ENCODE data around the gene LAMTOR5.
"Not testable (repeated sequence)": the region's sequence is repeated elsewhere in the genome, so short reads cannot be mapped to it uniquely, and the experiment has no call there.

LAMTOR5 gene

GRCh38 chr1:110426854-110427253 is 19.4 kb upstream of the LAMTOR5 start:
- no peak for DNase-seq (ENCODE audit: low read depth)

- no peak for DNase-seq (ENCODE audit: low read depth)
Measured at GRCh38 chr1:110425612-110426152, 18.2 kb upstream of the LAMTOR5 start.

- DNase-seq (ENCODE audit: low read depth): no peak
Measured at GRCh38 chr1:110424699-110425611, 17.5 kb upstream of the LAMTOR5 start.

- DNase-seq (ENCODE audit: low read depth): peak; percentile 16
Measured at GRCh38 chr1:110420874-110421793, 13.6 kb upstream of the LAMTOR5 start.

GRCh38 chr1:110420023-110420662 is 12.6 kb upstream of the LAMTOR5 start:
- DNase-seq (ENCODE audit: low read depth): no peak

GRCh38 chr1:110418729-110419128 is 11.2 kb upstream of the LAMTOR5 start:
- no peak for DNase-seq (ENCODE audit: low read depth)

- DNase-seq (ENCODE audit: low read depth): not testable (repeated sequence)
Measured at GRCh38 chr1:110413045-110413444, 5.6 kb upstream of the LAMTOR5 start.

- no peak for DNase-seq (ENCODE audit: low read depth)
Measured at GRCh38 chr1:110412576-110412975, 5.1 kb upstream of the LAMTOR5 start.

- no peak for DNase-seq (ENCODE audit: low read depth)
Measured at GRCh38 chr1:110411173-110411735, 3.8 kb upstream of the LAMTOR5 start.

- DNase-seq (ENCODE audit: low read depth): no peak
Measured at GRCh38 chr1:110409316-110409715, 1.8 kb upstream of the LAMTOR5 start.

- no peak for DNase-seq (ENCODE audit: low read depth)
Measured at GRCh38 chr1:110408488-110408887, 994 bp upstream of the LAMTOR5 start.

GRCh38 chr1:110406407-110406806 is 1.1 kb downstream of the LAMTOR5 start:
- DNase-seq (ENCODE audit: low read depth): not testable (repeated sequence)

GRCh38 chr1:110404401-110404800 is 3.1 kb downstream of the LAMTOR5 start:
- DNase-seq (ENCODE audit: low read depth): no peak

GRCh38 chr1:110403805-110404204 is 3.7 kb downstream of the LAMTOR5 start:
- no peak for DNase-seq (ENCODE audit: low read depth)

GRCh38 chr1:110396259-110396958 is 11.1 kb downstream of the LAMTOR5 start:
- not testable (repeated sequence) for DNase-seq (ENCODE audit: low read depth)

GRCh38 chr1:110394493-110394820 is 13.0 kb downstream of the LAMTOR5 start:
- DNase-seq (ENCODE audit: low read depth): no peak

GRCh38 chr1:110393691-110394492 is 13.6 kb downstream of the LAMTOR5 start:
- peak; percentile 80 for DNase-seq (ENCODE audit: low read depth)

- DNase-seq (ENCODE audit: low read depth): no peak
Measured at GRCh38 chr1:110393286-110393685, 14.2 kb downstream of the LAMTOR5 start.

GRCh38 chr1:110390692-110391245 is 16.7 kb downstream of the LAMTOR5 start, which contains the start of gene SLC16A4:
Gene SLC16A4, minus strand, starts transcription at chr1:110391026. Its CDS starts 1,703 bp downstream, at chr1:110389323.
- peak; percentile 67 for DNase-seq (ENCODE audit: low read depth)

- DNase-seq (ENCODE audit: low read depth): no peak
Measured at GRCh38 chr1:110390096-110390495, 17.4 kb downstream of the LAMTOR5 start.

All from GM04503 (cell line).